ENCODE measurements around the gene MYO10. TPM values are rescaled to one million over a fixed set of nuclear protein-coding genes. Genes with fewer than 3 reads are reported as not detected.
A peak's percentile ranks its signal among the peaks of the same experiment; 100 is the strongest.
"Not testable (repeated sequence)": the region's sequence is repeated elsewhere in the genome, so short reads cannot be mapped to it uniquely, and the experiment has no call there.

MYO10 gene
- total RNA-seq (2014; rRNA removed; shearing (Covaris generic)), result 39.2 and 40.2 TPM in 2 replicates

- DNase-seq (ENCODE audit: low spot score), result peak; percentile 88
Measured at GRCh38 chr5:16936150-16936988, at the start of gene MYO10. TSS of gene MYO10 (minus strand) at chr5:16936288. CDS start at chr5:16935808, 480 bp downstream.

GRCh38 chr5:16985304-16985703, 49.2 kb upstream of the MYO10 start:
- not testable (repeated sequence) for DNase-seq (ENCODE audit: low spot score)

GRCh38 chr5:16983972-16984371, 47.9 kb upstream of the MYO10 start:
- DNase-seq (ENCODE audit: low spot score), result no peak

- DNase-seq (ENCODE audit: low spot score), result peak; percentile 40
Measured at GRCh38 chr5:16983022-16983639, 47.0 kb upstream of the MYO10 start.

- no peak for DNase-seq (ENCODE audit: low spot score)
Measured at GRCh38 chr5:16981700-16982099, 45.6 kb upstream of the MYO10 start.

- no peak for DNase-seq (ENCODE audit: low spot score)
Measured at GRCh38 chr5:16980983-16981382, 44.9 kb upstream of the MYO10 start.

GRCh38 chr5:16978296-16978695, 42.2 kb upstream of the MYO10 start:
- DNase-seq (ENCODE audit: low spot score), result no peak

GRCh38 chr5:16976625-16977008, 40.5 kb upstream of the MYO10 start:
- DNase-seq (ENCODE audit: low spot score), result no peak

- DNase-seq (ENCODE audit: low spot score), result no peak
Measured at GRCh38 chr5:16975950-16976624, 40.0 kb upstream of the MYO10 start.

GRCh38 chr5:16974981-16975380, 38.9 kb upstream of the MYO10 start:
- DNase-seq (ENCODE audit: low spot score), result no peak

- no peak for DNase-seq (ENCODE audit: low spot score)
Measured at GRCh38 chr5:16970826-16971225, 34.7 kb upstream of the MYO10 start.

- DNase-seq (ENCODE audit: low spot score), result no peak
Measured at GRCh38 chr5:16970260-16970659, 34.2 kb upstream of the MYO10 start.

- DNase-seq (ENCODE audit: low spot score), result no peak
Measured at GRCh38 chr5:16965581-16965980, 29.5 kb upstream of the MYO10 start.

GRCh38 chr5:16963821-16964220, 27.7 kb upstream of the MYO10 start:
- DNase-seq (ENCODE audit: low spot score), result no peak

- DNase-seq (ENCODE audit: low spot score), result no peak
Measured at GRCh38 chr5:16961131-16961530, 25.0 kb upstream of the MYO10 start.

- DNase-seq (ENCODE audit: low spot score), result no peak
Measured at GRCh38 chr5:16957304-16958196, 21.5 kb upstream of the MYO10 start.

GRCh38 chr5:16953729-16954128, 17.6 kb upstream of the MYO10 start:
- DNase-seq (ENCODE audit: low spot score), result no peak

- no peak for DNase-seq (ENCODE audit: low spot score)
Measured at GRCh38 chr5:16952968-16953671, 17.0 kb upstream of the MYO10 start.

- DNase-seq (ENCODE audit: low spot score), result no peak
Measured at GRCh38 chr5:16946725-16947124, 10.6 kb upstream of the MYO10 start.

- no peak for DNase-seq (ENCODE audit: low spot score)
Measured at GRCh38 chr5:16944816-16945562, 8.9 kb upstream of the MYO10 start.
